Ammon's horn (tissue), 1 donor: ENCODE results near the gene OR7C1.
"Not testable (repeated sequence)": the region's sequence is repeated elsewhere in the genome, so short reads cannot be mapped to it uniquely, and the experiment has no call there.

Experiments used
- DNase-seq: peaks from one replicate; pipeline ENCODE4 v3.0.0-alpha.2; 2016; ENCODE audit warnings: low spot score

OR7C1 gene

DNA sequence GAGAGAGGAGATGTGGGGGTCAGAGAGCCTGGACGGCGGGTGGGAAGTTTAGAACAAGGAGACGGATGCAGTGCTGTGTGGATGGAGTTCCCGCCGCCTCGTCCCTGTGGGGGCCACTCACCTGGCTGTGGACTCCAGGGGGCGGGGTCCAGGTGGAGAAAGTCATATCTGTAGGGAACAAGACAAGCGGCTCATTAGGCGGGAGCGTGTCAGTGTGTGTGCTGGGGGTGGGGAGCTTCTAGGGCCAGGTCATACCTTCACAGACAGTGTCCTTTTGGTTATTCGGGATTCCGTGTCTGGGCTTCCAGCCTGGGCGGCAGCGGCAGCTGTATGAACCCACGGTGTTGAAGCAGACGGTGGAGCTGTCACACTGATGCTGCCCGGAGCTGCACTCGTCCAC is 69.6 kb downstream of the OR7C1 start:
- not testable (repeated sequence) for DNase-seq

DNA sequence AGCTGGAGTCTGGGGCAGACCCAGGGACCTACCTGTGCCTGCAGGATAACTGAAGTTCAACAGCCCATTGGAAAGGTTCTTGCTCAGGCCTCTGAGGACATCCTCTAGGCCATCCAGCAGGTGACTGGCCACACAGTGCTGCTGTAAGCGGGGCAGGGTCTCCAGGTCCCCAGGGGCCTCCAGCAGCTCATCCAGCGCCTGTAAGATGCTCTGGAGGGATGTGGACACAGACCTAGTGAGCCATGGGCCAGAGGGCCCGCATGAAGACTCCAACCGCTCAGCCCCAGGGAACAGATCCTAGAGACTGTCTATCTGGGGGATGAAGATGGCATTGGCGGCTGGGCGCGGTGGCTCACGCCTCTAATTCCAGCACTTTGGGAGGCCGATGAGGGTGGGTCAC is 70.6 kb downstream of the OR7C1 start:
- DNase-seq = no peak

DNA sequence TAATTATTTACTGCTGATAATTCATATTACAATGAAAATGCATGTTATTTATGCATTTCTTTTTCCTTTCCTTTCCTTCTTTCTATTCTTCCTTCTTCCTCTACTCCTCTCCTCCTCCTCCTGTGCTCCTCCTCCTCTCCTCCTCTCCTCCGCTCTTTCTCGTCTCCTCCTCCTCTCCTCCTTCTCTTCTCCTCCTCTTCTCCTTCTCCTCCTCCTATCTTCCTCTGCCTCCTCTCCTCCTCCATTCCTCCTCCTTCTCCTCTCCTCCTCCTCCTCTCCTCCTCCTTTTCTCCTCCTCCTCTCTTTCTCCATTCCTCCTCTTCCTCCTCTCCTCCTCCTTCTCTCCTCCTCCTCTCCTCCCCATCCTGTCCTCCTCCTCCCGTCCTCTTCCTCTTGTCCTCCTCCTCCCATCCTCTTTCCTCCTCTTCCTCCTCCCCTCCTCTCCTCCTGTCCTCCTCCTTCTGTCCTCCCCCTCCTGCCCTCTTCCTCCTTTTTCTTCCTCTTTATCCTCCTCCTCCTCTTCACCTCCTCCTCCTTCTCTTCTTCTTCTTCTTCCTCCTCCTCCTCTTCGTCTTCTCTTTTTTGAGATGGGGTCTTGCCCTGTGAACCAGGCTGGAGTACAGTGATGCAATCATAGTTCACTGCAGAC is 71.4 kb downstream of the OR7C1 start:
- DNase-seq = no peak

DNA sequence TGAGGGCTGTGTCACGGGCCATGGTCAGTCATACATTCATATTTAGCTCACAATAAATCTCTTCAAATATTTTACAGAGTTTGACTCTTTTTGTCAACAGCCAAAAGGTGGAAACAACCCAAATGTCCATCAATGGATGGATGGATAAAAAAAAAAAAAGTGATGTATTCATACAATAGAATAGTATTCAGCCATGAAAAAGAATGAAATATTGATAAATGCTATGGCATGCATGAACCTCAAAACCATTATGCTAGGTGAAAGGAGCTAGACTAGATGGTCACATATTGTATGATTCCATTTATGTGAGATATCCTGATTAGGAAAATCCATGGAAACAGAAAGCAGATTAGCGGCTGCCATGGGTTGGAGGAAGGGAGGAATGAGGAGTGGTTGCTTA is 72.9 kb downstream of the OR7C1 start:
- no peak for DNase-seq

DNA sequence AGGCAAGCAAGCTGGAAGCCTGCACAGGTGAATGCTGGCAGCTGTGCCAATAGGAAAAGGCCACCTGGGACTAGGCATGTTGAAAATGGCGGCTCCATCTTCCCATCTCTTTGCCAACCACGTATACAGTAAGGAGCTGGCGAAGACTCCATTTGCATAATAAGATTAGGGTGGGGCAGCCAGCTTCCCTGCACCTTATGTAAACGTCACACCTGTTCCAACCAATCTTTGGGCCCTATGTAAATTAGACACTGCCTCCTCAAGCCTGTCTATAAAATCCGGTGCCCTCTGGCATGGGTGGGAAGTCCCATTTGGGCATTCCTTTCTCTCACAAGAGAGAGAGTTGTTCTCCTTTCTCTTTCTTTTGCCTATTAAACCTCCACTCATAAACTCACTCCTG is 73.4 kb downstream of the OR7C1 start:
- no peak for DNase-seq

DNA sequence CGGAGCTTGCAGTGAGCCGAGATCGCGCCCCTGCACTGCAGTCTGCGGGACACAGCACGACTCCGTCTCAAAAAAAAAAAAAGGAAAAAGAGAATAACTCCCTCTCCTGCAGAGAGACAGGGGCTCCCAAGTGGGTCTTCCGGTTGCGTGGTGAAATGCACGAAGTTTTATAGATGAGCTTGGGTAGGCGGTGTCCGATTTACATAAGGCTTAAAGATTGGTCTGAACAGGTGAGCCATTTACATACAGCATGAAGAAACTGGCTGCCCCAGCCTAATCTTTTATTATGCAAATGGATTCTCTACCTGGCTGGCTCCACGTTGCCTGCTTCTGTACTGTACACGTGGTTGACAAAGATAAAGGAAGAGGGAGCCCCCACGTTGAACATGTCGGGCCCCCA is 76.2 kb downstream of the OR7C1 start:
- no peak for DNase-seq

DNA sequence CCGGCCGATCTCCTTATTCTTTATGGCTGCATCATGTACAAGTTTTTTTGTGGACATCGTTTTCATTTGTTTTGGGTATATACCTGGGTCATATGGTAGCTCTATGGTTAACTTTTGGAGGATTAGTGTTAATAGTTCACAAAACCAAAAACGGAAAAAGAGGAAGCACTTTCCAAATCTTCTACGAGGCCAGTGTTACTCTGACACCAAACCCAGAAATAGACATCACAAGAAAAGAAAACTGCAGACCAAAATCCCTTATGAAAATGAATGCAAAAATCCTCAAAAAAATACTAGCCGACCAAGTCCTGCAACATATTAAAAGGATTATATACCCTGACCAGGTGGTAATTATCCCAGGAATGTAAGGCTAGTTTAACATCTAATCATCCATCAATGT is 86.4 kb downstream of the OR7C1 start:
- no peak for DNase-seq
